ENCODE results near the gene GON7.
A peak's percentile ranks its signal among the peaks of the same experiment; 100 is the strongest.

GON7 gene

DNA sequence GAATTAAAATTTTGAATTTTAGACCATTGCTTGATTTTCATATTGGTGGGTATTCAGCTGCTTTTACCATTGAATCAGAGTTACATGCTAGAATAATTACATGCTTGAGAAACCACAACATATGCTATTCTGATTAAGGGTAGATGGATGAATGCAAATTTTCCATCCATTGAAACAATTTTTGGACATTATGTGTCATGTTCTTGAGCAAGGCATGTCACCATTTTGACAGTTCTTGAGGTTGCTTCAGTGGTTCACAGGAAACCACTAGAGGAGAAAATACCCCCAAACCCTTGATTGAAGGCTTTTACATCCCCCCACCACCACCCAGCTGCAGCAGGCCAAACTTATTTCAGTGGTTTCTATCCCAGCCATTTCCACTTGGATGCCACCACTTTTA lies 13.6 kb upstream of the GON7 start:
- TF ChIP-seq, protein P1, sequence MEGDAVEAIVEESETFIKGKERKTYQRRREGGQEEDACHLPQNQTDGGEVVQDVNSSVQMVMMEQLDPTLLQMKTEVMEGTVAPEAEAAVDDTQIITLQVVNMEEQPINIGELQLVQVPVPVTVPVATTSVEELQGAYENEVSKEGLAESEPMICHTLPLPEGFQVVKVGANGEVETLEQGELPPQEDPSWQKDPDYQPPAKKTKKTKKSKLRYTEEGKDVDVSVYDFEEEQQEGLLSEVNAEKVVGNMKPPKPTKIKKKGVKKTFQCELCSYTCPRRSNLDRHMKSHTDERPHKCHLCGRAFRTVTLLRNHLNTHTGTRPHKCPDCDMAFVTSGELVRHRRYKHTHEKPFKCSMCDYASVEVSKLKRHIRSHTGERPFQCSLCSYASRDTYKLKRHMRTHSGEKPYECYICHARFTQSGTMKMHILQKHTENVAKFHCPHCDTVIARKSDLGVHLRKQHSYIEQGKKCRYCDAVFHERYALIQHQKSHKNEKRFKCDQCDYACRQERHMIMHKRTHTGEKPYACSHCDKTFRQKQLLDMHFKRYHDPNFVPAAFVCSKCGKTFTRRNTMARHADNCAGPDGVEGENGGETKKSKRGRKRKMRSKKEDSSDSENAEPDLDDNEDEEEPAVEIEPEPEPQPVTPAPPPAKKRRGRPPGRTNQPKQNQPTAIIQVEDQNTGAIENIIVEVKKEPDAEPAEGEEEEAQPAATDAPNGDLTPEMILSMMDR (IDR thresholded peaks at IDR 0.05), result no peak
- H3K4me3 ChIP-seq, result no peak overlapping the region

GRCh38 chr14:93219103-93219726 lies 12.3 kb upstream of the GON7 start:
- H3K27ac ChIP-seq, result no peak overlapping the region
- no peak for DNase-seq (ENCODE audit: low spot score)
- TF ChIP-seq, protein P1 (IDR thresholded peaks at IDR 0.05), result no peak
- no peak overlapping the region for H3K4me3 ChIP-seq

More for the DNA sequence above, 13.6 kb upstream of the GON7 start:
- DNase-seq (ENCODE audit: low spot score), result no peak
- no peak overlapping the region for H3K27ac ChIP-seq

- TF ChIP-seq, protein P1 (IDR thresholded peaks at IDR 0.05), result no peak
- Histone ChIP-seq H3K4me3 (no peak overlapping the region), H3K27ac (no peak overlapping the region)
- DNase-seq (ENCODE audit: low spot score), result no peak
Measured at GRCh38 chr14:93214598-93214997, 7.7 kb upstream of the GON7 start.

GRCh38 chr14:93212432-93212831 lies 5.6 kb upstream of the GON7 start:
- DNase-seq (ENCODE audit: low spot score), result no peak
- TF ChIP-seq, protein P1 (IDR thresholded peaks at IDR 0.05), result no peak
- Histone ChIP-seq H3K4me3 (no peak overlapping the region), H3K27ac (no peak overlapping the region)

DNA sequence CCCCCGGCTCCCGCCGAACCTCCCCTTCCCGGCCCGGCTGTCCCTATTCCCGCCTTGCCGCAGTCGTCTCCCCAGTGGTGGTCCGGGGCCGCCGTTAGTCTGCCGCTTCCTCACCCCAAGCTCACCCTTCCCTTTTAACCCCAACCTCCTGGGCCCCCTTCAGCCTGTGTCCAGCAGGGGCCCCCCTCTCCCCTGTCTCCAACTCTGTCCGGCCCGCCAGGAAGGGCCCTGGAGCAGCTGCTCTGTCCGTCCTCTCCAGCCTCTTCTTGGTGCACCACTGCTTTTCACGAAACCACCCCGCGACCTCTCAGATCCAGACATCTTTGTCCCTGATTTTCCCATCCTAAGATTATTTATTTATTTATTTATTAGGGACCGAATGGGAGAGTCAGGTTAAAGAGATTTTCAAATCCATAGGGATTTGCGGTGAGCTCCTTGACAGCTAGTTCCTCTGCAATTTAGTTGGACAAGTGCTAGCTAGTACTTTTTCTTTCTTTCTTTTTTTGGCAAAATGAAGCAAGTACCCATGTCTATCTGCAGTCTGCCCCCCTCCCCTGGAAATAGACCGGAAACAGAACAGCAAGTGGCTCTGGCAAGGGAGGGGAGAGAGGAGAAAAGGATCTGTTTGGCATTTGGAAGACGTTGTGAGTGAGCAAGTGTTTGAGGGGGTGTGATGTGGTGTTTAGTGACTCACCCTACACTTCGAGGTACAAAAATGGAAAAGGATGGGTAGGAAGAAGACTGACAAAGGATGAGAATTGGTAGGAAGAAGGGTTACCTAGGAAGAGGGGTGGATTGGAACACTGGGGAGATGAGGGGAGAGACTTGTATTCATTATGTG lies 823 bp upstream of the GON7 start:
- peak overlapping the region; percentile 68 to 92 for H3K27ac ChIP-seq
- peak overlapping the region; percentile 99 for H3K4me3 ChIP-seq
- DNase-seq (ENCODE audit: low spot score), result no peak
- TF ChIP-seq, protein P1 (IDR thresholded peaks at IDR 0.05), result no peak

DNA sequence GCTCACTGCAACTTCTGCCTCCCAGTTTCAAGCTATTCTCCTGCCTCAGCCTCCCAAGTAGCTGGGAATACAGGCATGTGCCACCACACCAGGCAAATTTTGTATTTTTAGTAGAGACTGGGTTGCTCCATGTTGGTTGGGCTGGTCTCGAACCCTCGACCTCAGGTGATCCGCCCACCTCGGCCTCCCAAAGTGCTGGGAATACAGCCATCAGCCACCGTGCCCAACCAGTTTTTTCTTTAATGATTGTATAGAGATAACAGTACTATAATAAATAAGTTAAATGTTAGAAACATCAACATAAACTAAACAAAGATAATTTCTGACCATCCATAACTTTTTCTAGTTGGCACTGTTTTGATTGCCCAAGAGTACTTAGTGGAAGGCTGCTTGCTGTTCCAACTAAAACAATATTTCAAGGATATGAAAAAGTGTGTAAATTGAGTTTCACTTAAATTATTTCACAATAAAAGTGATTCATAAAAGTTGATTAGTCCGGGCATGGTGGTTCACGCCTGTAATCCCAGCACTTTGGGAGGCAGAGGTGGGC lies 5.6 kb downstream of the GON7 start:
- TF ChIP-seq, protein P1 (IDR thresholded peaks at IDR 0.05), result no peak
- Histone ChIP-seq H3K4me3 (no peak overlapping the region), H3K27ac (no peak overlapping the region)
- no peak for DNase-seq (ENCODE audit: low spot score)
